IPS DF 6.9 (cell line): Measurements from ENCODE around the gene INSYN1.
"Not testable (repeated sequence)": the region's sequence is repeated elsewhere in the genome, so short reads cannot be mapped to it uniquely, and the experiment has no call there.

Experiments
- DNase-seq: peaks from one replicate; pipeline ENCODE4 v3.0.0-alpha.2; 2013; ENCODE audit warnings: low read depth, low spot score
- H3K27ac ChIP-seq: one replicate; pipeline ENCODE4 v1.5.1; 2013; ENCODE audit warnings: low read length, control low read depth
- H3K27me3 ChIP-seq: 2 replicates; pipeline ENCODE4 v1.6.1; 2013; ENCODE audit warnings: mild to moderate bottlenecking, low read length; ENCODE audit not compliant: control insufficient read depth, insufficient read depth
- H3K36me3 ChIP-seq: 2 replicates; pipeline ENCODE4 v1.6.1; 2013; ENCODE audit warnings: low read length; ENCODE audit not compliant: control insufficient read depth, insufficient read depth
- H3K4me1 ChIP-seq: 2 replicates; pipeline ENCODE4 v1.6.1; 2013; ENCODE audit warnings: low read length; ENCODE audit not compliant: control insufficient read depth, insufficient read depth
- H3K4me3 ChIP-seq: 2 replicates; pipeline ENCODE4 v1.5.1; 2013; ENCODE audit warnings: mild to moderate bottlenecking, low read length
- H3K9me3 ChIP-seq: 2 replicates; pipeline ENCODE4 v1.6.1; 2013; ENCODE audit warnings: low read length, inconsistent platforms; ENCODE audit not compliant: control insufficient read depth, insufficient read depth
- WGBS: extraction: QIAGEN DNeasy Blood & Tissue Kit; methylation state at CpG from one replicate; pipeline ENCODE4 v1.1.7; 2013; ENCODE audit warnings: mixed read lengths, missing lambda C conversion rate; ENCODE audit not compliant: insufficient read length, insufficient coverage; 5-methylcytosine and 5-hydroxymethylcytosine counted together

INSYN1 gene

GRCh38 chr15:73789521-73790240 lies 36.5 kb upstream of the INSYN1 start:
- peaks cover 15% of the 10 kb centered on the region for H3K4me1 ChIP-seq
- H3K27ac ChIP-seq = no peak overlapping the region
- no peak for DNase-seq
- no peak overlapping the region for H3K4me3 ChIP-seq
- no CpG with 5 or more reads among the region's 5 CpGs for WGBS
- H3K27me3 ChIP-seq = no peaks in the 10 kb centered on the region
- H3K9me3 ChIP-seq = no peaks in the 10 kb centered on the region
- no peaks in the 10 kb centered on the region for H3K36me3 ChIP-seq

- no peak overlapping the region for H3K27ac ChIP-seq
- DNase-seq = no peak
- H3K36me3 ChIP-seq = no peaks in the 10 kb centered on the region
- no peaks in the 10 kb centered on the region for H3K27me3 ChIP-seq
- no peaks in the 10 kb centered on the region for H3K9me3 ChIP-seq
- WGBS = no CpG with 5 or more reads among the region's 1 CpG
- peaks cover 15% of the 10 kb centered on the region for H3K4me1 ChIP-seq
- no peak overlapping the region for H3K4me3 ChIP-seq
Observed at GRCh38 chr15:73787621-73788020, 34.5 kb upstream of the INSYN1 start.

- no peak overlapping the region for H3K4me3 ChIP-seq
- WGBS = no CpG with 5 or more reads among the region's 6 CpGs
- H3K27ac ChIP-seq = no peak overlapping the region
- no peaks in the 10 kb centered on the region for H3K9me3 ChIP-seq
- no peaks in the 10 kb centered on the region for H3K27me3 ChIP-seq
- H3K36me3 ChIP-seq = no peaks in the 10 kb centered on the region
- peak; percentile 68 for DNase-seq
- peaks cover 15% of the 10 kb centered on the region for H3K4me1 ChIP-seq
Observed at GRCh38 chr15:73786538-73786937, 33.4 kb upstream of the INSYN1 start.

GRCh38 chr15:73785256-73786014 lies 32.3 kb upstream of the INSYN1 start:
- peaks cover 15% of the 10 kb centered on the region for H3K4me1 ChIP-seq
- H3K27me3 ChIP-seq, H3K9me3 ChIP-seq, H3K4me3 ChIP-seq, H3K36me3 ChIP-seq, DNase-seq, H3K27ac ChIP-seq: not testable (repeated sequence)
- no CpG with 5 or more reads among the region's 12 CpGs for WGBS

GRCh38 chr15:73784291-73784690 lies 31.1 kb upstream of the INSYN1 start:
- H3K9me3 ChIP-seq = no peaks in the 10 kb centered on the region
- no CpG with 5 or more reads among the region's 3 CpGs for WGBS
- no peaks in the 10 kb centered on the region for H3K36me3 ChIP-seq
- H3K27ac ChIP-seq = no peak overlapping the region
- peaks cover 15% of the 10 kb centered on the region for H3K4me1 ChIP-seq
- H3K4me3 ChIP-seq = no peak overlapping the region
- no peak for DNase-seq
- no peaks in the 10 kb centered on the region for H3K27me3 ChIP-seq

- Histone ChIP-seq H3K9me3 (no peaks in the 10 kb centered on the region), H3K36me3 (no peaks in the 10 kb centered on the region), H3K4me1 (peaks cover 9% of the 10 kb centered on the region), H3K27ac (no peak overlapping the region), H3K4me3 (no peak overlapping the region), H3K27me3 (no peaks in the 10 kb centered on the region)
- DNase-seq = no peak
- WGBS = no CpG with 5 or more reads among the region's 3 CpGs
Observed at GRCh38 chr15:73782344-73782959, 29.3 kb upstream of the INSYN1 start.

GRCh38 chr15:73781038-73781925 lies 28.1 kb upstream of the INSYN1 start:
- DNase-seq = peak; percentile 41
- H3K4me3 ChIP-seq = no peak overlapping the region
- H3K27ac ChIP-seq = no peak overlapping the region
- no peaks in the 10 kb centered on the region for H3K9me3 ChIP-seq
- no peaks in the 10 kb centered on the region for H3K27me3 ChIP-seq
- WGBS = no CpG with 5 or more reads among the region's 8 CpGs
- H3K4me1 ChIP-seq = peaks cover 3% of the 10 kb centered on the region
- no peaks in the 10 kb centered on the region for H3K36me3 ChIP-seq

- no peaks in the 10 kb centered on the region for H3K27me3 ChIP-seq
- no peaks in the 10 kb centered on the region for H3K36me3 ChIP-seq
- no peak overlapping the region for H3K4me3 ChIP-seq
- no CpG with 5 or more reads among the region's 3 CpGs for WGBS
- H3K9me3 ChIP-seq = no peaks in the 10 kb centered on the region
- H3K4me1 ChIP-seq = no peaks in the 10 kb centered on the region; the same call in 1 of the 2 replicates
- H3K27ac ChIP-seq = no peak overlapping the region
- no peak for DNase-seq
Observed at GRCh38 chr15:73779974-73780373, 26.8 kb upstream of the INSYN1 start.

GRCh38 chr15:73777741-73778140 lies 24.6 kb upstream of the INSYN1 start:
- Histone ChIP-seq H3K9me3 (no peaks in the 10 kb centered on the region), H3K4me1 (no peaks in the 10 kb centered on the region), H3K27me3 (no peaks in the 10 kb centered on the region), H3K36me3 (no peaks in the 10 kb centered on the region), H3K27ac (no peak overlapping the region), H3K4me3 (no peak overlapping the region)
- DNase-seq = no peak

- Histone ChIP-seq H3K9me3 (no peaks in the 10 kb centered on the region), H3K36me3 (no peaks in the 10 kb centered on the region), H3K27me3 (no peaks in the 10 kb centered on the region), H3K27ac (no peak overlapping the region), H3K4me1 (no peaks in the 10 kb centered on the region; the same call in 1 of the 2 replicates), H3K4me3 (no peak overlapping the region)
- DNase-seq = no peak
- no CpG with 5 or more reads among the region's 6 CpGs for WGBS
Observed at GRCh38 chr15:73773428-73773827, 20.3 kb upstream of the INSYN1 start.
